Measurements from ENCODE around the gene ATP8A2.

DNA sequence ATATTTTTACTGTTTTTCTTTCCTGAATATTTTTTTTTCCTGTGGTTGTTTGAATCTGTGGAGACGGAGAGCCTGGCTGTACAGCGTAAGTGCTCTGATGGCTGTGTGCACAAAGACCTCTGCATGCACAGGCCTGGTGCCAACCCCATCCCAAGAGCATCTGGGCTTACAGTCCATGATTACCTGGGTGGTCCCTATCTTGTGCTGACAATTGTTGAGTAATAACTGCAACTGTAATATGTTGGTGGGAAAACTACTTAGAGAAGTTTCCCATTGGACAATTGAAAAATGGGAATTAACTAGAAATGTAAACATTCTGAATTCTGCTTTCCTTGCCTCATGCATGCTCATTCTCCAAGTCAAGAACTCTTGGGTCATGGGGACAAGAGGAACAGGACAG is 411.3 kb downstream of the ATP8A2 start:
- no peak for TF ChIP-seq CTCF (IDR thresholded peaks at IDR 0.05)
- no peak for TF ChIP-seq POLR2AphosphoS5 (IDR thresholded peaks at IDR 0.05)
- no peak for TF ChIP-seq POLR2A (IDR thresholded peaks at IDR 0.05)
- TF ChIP-seq EP300 (IDR thresholded peaks at IDR 0.05) = no peak
